WERI-Rb-1 (cell line): ENCODE data around the gene BICRAL.
"Not testable (repeated sequence)": the region's sequence is repeated elsewhere in the genome, so short reads cannot be mapped to it uniquely, and the experiment has no call there.

Experiments
- DNase-seq: peaks from one replicate; pipeline ENCODE4 v3.0.0-alpha.2; 2020
- H3K27ac ChIP-seq: fragments of 250-450 bp; sonication (Bioruptor Pico); 2 replicates; pipeline ENCODE4 v1.5.1; 2020; ENCODE audit warnings: mild to moderate bottlenecking, moderate library complexity
- H3K27me3 ChIP-seq: fragments of 250-450 bp; sonication (Bioruptor Pico); 2 replicates; pipeline ENCODE4 v1.5.1; 2021; ENCODE audit warnings: mild to moderate bottlenecking, low read depth, moderate library complexity; ENCODE audit not compliant: insufficient read depth, severe bottlenecking
- H3K36me3 ChIP-seq: fragments of 250-450 bp; sonication (Bioruptor Pico); 2 replicates; pipeline ENCODE4 v1.5.1; 2020; ENCODE audit warnings: mild to moderate bottlenecking, moderate library complexity
- H3K4me3 ChIP-seq: 2 replicates; pipeline ENCODE4 v1.5.1; 2011; ENCODE audit warnings: low read depth, mild to moderate bottlenecking, control low read depth, low read length
- H3K9me3 ChIP-seq: fragments of 250-450 bp; sonication (Bioruptor Pico); 2 replicates; pipeline ENCODE4 v1.5.1; 2021; ENCODE audit warnings: mild to moderate bottlenecking, moderate library complexity; ENCODE audit not compliant: severe bottlenecking
- TF ChIP-seq, protein P1 (sequence below): IDR thresholded peaks from 2 replicates; pipeline ENCODE4 v1.5.1; 2011; ENCODE audit warnings: low read depth, mild to moderate bottlenecking, control low read depth, inconsistent platforms, low read length

BICRAL gene

DNA sequence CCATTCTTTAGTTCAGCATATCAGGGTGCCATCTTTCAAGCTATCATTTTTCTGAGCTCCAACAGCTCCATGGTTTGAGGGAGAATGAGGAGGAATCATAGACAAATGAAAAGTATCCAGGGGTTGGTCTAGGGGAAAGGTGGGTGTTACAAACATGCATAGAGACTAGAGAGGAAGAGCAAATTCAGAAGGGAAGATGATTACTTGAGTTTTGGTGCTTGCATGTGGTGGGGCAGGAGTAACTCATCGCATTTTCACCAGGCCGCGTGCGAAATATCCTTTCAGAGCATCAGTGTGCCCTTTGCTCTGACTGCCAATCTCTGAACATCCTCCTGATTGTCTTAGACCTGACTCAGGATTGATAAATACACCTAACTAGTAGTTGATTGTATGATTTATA, 7.7 kb upstream of the BICRAL start:
- Histone ChIP-seq H3K27ac (no peak overlapping the region), H3K27me3 (no peaks in the 10 kb centered on the region), H3K36me3 (no peaks in the 10 kb centered on the region), H3K4me3 (no peak overlapping the region), H3K9me3 (no peaks in the 10 kb centered on the region)
- no peak for DNase-seq
- TF ChIP-seq, protein P1, sequence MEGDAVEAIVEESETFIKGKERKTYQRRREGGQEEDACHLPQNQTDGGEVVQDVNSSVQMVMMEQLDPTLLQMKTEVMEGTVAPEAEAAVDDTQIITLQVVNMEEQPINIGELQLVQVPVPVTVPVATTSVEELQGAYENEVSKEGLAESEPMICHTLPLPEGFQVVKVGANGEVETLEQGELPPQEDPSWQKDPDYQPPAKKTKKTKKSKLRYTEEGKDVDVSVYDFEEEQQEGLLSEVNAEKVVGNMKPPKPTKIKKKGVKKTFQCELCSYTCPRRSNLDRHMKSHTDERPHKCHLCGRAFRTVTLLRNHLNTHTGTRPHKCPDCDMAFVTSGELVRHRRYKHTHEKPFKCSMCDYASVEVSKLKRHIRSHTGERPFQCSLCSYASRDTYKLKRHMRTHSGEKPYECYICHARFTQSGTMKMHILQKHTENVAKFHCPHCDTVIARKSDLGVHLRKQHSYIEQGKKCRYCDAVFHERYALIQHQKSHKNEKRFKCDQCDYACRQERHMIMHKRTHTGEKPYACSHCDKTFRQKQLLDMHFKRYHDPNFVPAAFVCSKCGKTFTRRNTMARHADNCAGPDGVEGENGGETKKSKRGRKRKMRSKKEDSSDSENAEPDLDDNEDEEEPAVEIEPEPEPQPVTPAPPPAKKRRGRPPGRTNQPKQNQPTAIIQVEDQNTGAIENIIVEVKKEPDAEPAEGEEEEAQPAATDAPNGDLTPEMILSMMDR = no peak

DNA sequence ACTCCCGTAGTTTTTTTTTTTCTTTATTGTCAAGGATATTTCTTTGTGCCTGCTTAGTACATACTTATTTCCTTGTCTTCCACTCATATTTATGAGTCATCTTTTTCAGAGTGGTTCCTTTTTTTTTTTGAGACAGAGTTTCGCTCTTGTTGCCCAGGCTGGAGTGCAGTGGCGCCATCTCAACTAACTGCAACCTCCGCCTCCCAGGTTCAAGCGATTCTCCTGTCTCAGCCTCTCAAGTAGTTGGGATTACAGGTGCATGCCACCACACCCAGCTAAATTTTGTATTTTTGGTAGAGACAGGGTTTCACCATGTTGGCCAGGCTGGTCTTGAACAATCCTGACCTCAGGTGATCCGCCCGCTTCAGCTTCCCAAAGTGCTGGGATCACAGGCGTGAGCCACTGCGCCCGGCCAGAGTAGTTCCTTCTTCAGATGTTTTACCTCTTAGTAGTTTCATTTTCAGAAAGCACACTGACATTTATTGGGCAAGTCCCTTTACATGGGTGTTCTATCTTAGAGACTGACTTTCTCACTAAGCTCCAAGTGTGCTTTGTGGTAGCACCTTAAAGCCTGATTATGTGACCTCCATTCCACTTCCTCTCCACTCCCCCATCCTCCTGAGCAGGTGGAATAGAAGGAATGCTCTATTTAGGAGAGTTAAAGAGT, 6.9 kb upstream of the BICRAL start:
- not testable (repeated sequence) for H3K4me3 ChIP-seq, H3K27me3 ChIP-seq, H3K9me3 ChIP-seq, H3K36me3 ChIP-seq, H3K27ac ChIP-seq, DNase-seq

DNA sequence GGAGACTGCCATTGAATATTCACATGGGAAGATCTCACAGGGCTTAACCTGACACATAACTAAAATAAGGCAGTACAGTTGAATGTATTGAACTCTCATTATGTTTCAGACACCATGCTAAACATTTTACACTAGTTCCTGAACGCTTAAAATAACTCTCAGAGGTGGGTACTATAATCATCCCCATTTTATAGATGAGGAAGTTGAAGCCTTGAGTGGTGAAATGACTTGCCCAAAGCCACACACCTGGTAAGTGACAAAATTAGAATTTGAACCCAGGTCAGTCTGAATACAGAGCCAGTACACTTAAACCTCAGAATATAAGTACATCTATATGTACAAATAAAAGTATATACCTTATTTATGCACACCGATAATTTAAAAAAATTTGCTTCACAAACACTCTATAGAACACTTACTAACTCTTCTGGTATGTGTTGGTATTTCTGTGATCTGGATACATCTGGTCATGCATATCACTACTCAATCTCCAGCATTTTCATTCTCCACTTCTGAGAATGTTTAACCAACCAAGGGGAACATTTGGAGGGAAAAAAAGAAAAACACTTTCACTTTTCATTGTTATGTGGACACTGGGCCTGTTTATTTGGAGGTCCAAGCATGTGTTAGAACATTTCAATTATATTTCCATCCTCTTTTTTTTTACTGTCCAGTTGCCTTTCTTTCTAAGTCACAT, 4.6 kb upstream of the BICRAL start:
- no peaks in the 10 kb centered on the region for H3K36me3 ChIP-seq
- H3K4me3 ChIP-seq = no peak overlapping the region
- H3K27ac ChIP-seq = no peak overlapping the region
- TF ChIP-seq, protein P1 = no peak
- H3K27me3 ChIP-seq = no peaks in the 10 kb centered on the region
- H3K9me3 ChIP-seq = no peaks in the 10 kb centered on the region
- no peak for DNase-seq

DNA sequence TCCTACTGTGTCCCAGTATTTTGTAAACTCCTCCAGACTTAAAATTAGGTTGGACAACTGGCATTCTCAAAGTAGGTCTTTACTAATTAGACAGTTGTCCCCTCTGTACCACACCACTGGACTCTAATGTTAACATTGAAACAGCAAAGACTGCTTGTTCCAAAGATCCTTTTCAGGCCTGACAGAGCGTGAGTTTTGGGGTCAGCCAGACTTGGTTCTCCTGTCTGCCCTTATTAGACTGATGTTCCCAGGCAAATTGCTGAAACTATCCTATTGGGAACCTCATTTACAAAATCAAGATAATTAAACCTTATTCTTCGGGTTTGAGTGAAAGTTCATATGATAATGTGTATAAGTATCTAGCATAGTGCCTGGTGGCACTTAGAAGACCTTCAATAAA, 3.7 kb upstream of the BICRAL start:
- no peak for DNase-seq
- Histone ChIP-seq H3K4me3 (no peak overlapping the region), H3K27me3 (no peaks in the 10 kb centered on the region), H3K9me3 (no peaks in the 10 kb centered on the region), H3K27ac (no peak overlapping the region), H3K36me3 (peaks cover 1% of the 10 kb centered on the region)
- TF ChIP-seq, protein P1 = no peak

DNA sequence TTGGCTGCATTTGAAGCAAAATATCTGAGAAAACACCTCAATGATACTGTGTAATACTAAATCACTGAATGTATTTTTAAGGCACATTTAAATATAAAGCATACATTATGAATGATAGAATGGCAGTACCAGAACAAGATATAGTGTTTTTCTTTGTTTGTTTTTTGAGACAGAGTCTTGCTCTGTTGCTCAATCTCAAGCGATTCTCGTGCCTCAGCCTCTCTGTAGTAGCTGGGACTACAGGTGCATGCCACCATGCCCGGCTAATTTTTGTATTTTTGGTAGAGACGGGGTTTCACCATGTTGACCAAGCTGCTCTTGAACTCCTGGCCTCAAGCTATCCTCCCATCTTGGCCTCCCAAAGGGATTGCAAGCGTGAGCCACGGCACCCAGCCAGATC, 2.3 kb upstream of the BICRAL start:
- Histone ChIP-seq H3K4me3 (no peak overlapping the region), H3K27me3 (no peaks in the 10 kb centered on the region), H3K9me3 (no peaks in the 10 kb centered on the region), H3K27ac (no peak overlapping the region), H3K36me3 (peaks cover 7% of the 10 kb centered on the region)
- no peak for DNase-seq
- TF ChIP-seq, protein P1 = no peak

DNA sequence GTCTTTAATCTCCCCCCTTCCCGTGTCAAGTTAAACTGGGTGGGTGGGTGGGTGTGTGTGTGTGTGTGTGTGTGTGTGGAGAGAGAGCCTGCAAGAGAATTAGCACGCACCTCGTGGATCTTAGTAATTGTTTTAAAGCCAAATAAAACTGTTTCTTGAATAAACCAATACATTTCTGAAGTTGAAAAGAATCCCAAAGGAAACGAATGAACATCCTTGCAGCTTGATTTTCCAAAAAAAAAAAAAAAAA, 381 bp upstream of the BICRAL start:
- DNase-seq = no peak
- Histone ChIP-seq H3K27ac (peak overlapping the region; percentile 99), H3K36me3 (peaks cover 7% of the 10 kb centered on the region), H3K9me3 (no peaks in the 10 kb centered on the region), H3K4me3 (peak overlapping the region; percentile 97), H3K27me3 (no peaks in the 10 kb centered on the region)
- TF ChIP-seq, protein P1 = no peak
